ENCODE data around the gene UNCX.

DNA sequence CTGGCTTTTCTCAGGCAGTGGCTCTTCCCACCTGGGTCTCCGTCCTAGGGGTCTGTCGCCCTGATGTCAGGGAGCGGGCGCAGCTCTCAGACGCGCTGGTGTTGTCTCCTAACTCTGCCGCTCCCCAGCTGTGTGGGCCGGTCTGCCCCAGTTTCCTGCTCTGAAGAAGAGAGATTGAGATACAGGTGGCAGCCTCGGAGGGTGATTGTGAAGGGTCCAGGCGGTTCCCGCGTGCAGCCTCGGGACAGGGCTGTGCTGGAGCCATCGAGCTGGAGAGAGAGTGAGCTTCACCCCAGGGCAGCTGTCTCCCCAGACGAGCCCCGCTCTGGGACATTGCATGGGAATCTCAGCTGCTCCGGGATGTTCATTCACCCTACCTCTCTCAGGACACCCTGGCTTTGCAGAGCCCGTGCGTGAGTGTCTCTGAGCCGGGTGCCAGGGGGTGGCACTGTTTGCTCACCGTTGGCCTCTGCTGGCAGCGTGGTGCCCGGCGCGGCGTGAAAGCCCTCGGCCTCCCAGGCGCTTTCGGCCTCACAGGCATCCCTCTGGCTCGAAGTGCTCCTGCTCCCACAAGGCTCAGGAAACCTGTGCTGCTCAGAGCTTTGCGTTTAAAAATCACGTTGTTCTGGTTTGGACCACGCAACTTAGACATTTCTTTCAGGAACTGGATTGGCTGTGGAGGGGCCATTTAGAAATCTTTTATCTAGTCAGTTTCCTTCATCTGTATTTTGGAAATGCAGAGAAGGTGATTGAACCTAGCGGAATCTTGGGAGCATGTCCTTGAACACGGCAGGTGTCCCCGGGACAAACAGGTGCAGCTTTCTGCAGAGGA, 38.9 kb upstream of the UNCX start:
- no peak for TF ChIP-seq EZH2 (optimal IDR thresholded peaks at IDR 0.05; ENCODE audit: low read depth, low read length)
- TF ChIP-seq, protein P1, sequence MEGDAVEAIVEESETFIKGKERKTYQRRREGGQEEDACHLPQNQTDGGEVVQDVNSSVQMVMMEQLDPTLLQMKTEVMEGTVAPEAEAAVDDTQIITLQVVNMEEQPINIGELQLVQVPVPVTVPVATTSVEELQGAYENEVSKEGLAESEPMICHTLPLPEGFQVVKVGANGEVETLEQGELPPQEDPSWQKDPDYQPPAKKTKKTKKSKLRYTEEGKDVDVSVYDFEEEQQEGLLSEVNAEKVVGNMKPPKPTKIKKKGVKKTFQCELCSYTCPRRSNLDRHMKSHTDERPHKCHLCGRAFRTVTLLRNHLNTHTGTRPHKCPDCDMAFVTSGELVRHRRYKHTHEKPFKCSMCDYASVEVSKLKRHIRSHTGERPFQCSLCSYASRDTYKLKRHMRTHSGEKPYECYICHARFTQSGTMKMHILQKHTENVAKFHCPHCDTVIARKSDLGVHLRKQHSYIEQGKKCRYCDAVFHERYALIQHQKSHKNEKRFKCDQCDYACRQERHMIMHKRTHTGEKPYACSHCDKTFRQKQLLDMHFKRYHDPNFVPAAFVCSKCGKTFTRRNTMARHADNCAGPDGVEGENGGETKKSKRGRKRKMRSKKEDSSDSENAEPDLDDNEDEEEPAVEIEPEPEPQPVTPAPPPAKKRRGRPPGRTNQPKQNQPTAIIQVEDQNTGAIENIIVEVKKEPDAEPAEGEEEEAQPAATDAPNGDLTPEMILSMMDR (IDR thresholded peaks at IDR 0.05; ENCODE audit: low read length), result peak; percentile 68
